NOMO-1 treated with dmso at 0.1 percent for 144 hours (cell line): ENCODE data around the gene SYNJ2.

Experiments used
- DNase-seq: peaks from one replicate; lab custom pipeline; 2025; ENCODE audit not compliant: unreplicated experiment; lab: John Stamatoyannopoulos, UW

SYNJ2 gene

DNA sequence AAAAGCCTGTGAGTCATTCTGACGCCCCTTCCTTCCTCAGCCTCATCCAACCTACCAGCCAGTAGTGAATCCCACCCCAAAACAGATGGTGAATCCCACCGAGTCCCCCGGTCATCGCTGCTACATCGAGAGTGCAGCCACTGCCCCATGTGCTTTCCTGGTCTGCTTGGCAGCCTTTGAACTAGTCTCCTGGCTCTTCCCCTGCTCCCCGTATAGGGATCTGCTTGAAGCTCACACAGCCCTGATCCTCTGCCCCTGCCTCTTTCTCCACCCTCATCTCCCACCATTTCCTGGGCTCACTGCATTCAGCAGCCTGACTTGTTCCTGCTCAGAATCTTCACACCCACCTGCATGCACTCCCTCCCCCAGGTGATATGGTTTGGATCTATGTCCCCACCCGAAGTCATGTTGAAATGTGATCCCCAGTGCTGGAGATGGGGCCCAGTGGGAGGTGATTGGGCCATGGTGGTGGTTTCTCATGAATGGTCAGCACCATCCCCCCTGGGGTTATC, 14.6 kb downstream of the SYNJ2 start:
- no peak for DNase-seq

DNA sequence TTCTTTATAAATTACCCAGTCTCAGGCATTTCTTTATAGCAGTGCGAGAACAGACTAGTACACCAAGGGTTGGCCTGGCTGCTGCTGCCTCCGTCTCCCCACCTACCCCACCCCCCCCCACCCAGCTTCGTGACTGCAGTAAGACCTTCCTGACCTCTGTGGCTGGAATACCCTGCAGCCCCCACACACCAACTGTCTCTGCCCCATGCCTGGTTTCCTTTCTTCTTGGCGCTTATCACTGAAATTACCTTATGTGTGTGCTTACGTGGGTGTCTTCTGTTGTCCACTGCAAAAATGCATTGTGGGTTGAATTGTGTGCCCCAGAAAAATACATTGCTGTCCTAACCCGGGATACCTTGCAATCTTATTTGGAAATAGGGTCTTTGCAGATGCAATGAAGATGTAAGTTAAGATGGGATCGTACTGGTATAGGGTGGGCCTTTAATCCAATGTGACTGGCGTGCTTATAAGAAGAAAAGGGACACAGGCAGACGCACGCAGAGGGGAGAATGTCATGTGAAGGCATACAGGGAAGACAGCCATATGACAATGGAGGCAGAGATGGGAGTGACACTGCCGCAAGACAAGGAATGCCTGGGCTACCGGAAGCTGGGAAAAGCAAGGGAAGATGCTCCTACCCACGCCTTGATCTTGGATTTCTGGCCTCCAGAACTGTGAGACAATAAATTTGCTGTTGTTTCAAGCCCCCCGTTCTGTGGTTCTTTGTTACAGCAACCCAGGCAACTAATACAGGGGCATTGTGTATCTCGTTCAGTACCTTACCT, 15.4 kb downstream of the SYNJ2 start:
- no peak for DNase-seq

DNA sequence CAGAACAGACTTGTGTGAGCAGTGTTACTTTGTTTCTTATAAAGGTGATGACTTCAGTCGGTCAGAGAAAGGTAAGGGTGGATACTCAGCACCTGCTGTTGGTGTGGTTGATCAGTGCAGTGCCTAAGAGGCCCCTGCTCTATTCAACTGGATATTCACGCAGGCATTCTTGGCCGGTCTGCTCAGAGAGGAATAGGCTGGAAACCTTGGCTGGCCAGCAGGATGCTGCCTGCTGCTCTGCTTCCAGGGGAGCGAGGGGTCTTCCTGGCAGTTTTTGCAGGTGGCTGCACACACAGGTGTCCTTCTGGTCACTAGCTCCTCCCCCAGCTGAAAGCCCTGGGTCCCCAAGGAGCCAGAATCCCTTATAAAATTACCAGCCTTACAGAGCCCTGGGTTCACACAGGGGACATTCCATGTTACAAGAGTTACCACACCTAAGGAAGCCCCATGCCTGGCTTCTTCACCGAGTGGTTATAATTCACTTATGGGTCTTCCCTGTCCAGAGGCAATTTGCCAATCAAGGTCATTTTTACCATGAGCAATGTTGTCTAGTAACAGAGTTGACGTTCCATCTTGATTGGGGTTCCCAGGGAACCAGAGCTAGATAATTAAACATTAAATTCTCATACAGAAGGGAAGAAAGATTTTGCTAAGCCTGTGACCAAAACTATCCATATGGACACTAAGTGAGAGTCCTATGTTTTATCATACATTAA, 16.4 kb downstream of the SYNJ2 start:
- no peak for DNase-seq

DNA sequence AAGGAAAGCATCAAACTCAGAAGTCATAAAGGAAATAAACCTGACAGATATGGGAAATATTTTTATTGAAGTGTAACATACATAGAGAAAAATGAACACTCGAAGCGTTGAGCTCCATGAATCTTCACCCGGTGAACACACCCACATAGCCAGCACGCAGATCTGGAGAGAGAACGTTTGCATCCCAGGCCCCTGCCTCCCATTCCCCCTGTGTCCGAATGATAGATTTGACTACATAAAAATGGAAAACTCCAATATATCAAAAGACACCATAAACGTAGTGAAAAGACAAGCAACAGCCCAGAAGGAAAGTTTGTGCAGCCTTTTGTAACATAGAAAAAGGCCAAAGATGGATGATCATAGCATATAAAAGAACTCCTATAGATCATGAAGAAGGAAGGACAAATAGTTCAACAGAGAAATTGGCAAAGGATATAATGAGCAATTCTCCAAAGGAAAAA, 17.1 kb downstream of the SYNJ2 start:
- no peak for DNase-seq

DNA sequence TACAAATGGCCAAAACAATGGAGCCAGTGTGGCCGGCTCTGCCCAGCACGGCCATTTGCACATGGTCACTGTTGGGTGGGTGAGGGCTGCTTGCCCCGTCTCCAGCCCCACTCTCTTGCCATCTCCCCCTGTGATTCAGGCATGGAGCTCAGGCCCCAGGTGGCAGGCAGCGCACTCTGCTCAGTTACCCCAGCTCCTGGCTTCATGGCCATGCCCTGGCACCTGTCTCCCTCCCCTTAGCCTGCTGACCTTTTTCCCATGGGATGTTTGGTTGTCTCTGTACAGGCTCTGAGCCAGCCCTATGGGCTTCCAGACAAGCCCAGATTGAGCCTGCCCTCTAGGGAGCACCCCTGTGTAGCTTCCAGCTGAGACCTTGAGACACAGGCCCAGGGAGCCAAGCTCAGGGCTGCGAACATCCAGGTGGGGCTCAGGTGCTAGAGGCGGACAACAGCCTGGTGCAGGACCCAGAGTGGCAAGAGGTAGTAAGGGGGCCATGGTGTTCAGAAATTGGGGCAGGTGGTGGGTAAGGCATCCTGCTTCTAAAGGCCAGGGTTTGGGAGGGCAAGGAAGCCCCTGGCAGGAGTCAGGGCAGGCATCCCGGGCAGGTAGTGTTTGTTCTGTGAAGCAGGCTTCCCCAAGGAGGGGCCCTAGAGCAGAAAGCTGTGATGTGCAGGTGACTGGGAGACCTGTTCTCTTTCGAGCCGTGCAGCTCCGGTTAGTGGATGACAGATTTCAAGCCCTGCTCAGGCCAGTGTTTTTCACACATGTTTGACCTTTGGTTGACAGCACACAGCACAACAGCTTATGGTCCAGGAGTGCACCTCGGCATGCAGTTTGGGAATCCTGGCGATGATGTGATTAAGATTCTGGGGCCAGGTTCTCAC, 17.7 kb downstream of the SYNJ2 start:
- DNase-seq: no peak

DNA sequence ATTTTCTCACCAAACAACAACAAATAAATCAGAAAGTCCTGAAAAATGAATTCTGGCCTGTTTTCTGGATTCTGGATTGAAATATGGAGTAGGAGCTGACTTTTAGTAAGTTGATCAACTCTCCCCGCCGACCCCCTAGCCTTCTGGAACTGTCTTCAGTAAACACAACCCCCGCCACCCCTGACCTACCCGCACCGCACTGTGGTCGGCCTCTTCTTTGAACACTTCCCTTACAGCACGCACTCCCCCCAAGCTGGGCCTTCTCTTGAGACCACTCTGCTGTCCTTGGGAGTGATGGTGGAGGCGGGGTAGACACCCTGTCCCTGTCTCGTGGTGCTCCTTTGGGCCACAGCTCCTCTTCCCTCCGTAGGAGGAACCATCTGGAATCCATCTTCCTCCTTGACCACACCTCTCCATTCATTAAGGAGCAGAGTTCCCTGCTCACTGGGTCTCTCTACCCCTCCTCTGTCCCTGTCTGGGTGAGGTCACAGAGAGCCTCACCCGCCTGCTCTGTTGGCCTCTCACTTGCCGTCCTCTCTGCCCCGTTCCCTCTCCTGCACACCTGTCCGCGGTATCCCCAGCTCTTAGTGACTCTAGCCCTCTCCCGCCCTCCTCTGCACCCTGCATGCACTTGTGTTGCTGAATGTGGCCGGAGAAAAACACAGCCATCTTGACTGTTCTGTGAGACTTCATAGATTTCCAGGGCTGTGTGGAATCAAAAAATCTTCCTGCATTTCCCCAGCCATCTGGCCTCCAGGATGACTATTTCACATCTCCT, 19.1 kb downstream of the SYNJ2 start:
- no peak for DNase-seq

DNA sequence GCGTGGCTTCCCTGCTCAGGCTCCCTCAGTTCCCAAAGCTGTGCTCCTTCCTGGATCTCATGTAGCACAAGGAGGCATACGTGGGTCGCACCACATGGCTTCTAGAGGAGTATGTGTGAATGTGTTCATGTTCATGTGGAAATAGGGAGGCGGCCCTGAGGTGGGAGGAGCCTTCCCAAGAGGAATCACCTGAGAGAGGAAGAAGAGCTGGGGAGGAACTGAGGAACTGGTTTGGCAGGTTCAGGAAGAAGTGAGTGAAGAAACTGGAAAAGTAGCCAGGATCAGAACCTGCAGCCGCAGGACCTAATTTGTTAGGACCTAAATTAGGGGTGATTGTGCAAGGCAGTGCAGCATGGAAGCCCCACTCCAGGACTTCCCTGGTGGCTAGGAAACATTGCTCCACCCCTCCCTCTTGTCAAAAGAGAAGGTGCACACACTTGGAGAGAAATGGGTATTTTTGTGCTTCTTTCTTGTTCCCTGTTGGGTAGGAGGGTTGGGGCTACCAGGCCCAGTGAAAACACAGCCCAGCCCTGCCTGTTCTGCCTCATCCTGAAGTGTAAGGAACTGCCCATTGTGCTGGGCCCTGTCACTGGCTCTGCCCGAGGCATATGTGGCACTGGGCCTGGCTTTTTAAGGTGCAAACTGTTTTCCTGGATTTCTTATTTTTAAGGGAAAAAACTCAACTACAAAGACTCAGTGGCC, 20.7 kb downstream of the SYNJ2 start:
- no peak for DNase-seq

DNA sequence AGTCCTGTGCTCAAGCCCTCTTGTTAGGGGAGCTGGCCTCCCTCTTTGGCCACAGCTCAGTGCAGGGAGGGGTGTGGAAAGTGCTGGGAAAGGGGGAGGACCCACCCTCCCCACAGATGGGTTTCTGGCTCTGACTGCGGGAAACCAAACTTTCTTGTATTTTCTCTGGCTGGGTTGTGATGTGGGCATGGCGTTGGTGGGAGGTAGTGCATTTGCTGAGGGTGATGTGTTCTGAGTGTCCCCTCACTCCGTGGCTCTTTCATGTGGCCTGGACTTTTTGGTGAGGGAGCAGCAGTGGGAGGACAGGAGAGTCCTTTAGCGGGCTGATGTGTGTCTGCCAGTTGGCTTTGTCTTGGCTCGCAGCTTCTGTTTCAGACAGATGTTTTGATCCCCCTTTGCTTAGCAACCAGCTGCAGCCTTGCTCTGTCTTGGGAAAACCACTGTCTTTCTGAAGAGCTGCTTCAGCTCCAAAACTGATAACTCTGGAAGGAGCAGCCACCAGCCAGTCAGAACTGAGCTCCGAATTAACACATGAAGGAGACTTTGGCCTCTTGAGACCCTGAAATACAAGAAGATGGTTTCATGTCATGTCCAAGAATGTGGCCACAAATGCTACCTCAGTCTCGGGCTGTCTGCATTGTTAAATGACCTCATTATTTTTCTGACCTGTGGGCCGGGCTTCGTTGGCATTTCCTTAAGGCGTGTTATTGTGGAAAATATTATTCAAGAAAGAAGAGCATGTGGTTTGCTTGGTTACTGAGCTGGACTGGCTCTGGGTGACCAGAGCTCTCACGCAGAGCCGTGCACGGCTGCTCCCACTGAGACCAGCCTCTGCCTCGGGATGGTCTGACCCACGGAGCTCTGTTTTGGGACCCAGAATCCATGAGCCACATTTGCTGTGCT, 21.5 kb downstream of the SYNJ2 start:
- DNase-seq: no peak

DNA sequence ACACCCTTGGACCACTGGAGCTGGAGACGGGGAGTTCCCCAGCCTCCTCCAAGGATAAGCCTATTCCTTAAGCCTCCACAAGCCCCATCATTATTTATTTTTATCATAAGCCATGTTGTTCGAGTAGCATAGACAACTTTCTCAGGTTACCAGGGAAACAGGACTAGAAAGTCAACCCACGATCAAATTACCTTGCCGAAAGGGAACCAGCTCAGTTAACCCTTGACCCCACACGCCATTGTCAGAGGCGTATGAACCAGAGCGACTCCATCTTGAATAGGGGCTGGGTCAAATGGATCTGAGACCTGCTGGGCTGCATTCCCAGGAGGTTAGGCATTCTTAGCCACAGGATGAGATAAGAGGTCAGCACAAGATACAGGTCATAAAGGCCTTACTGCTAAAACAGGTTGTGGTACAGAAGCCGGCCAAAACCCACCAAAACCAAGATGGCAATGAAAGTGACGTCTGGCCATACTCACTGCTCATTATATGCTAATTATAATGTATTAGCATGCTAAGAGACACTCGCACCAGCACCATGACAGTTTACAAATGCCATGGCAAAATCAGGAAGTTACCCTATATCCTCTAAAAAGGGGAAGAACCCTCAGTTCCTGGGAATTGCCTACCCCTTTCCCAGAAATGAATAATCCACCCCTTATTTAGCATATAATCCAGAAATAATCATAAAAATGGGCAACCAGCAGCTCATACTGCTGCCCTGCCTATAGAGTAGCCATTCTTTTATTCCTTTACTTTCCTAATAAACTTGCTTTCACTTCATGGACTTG, 22.4 kb downstream of the SYNJ2 start:
- DNase-seq: no peak

DNA sequence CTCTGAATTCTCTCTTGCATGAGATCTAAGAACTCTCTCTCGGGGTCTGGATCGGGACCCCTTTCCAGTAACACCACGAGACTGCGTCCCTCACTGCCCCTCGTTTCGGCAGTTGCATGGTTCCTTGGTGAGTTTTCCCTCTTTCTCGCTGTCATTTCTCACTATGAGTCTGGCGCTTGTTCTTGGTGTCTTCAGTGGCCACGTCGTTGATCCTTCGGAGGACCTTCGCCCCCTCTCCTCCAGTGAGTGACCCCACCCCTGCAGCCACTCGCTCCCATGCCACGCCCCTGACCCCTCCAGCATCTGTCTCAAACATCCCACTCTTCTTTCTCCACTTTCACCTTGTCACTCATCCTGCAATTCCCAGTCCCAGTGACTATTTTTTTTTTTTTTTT, 23.0 kb downstream of the SYNJ2 start:
- DNase-seq: no peak

DNA sequence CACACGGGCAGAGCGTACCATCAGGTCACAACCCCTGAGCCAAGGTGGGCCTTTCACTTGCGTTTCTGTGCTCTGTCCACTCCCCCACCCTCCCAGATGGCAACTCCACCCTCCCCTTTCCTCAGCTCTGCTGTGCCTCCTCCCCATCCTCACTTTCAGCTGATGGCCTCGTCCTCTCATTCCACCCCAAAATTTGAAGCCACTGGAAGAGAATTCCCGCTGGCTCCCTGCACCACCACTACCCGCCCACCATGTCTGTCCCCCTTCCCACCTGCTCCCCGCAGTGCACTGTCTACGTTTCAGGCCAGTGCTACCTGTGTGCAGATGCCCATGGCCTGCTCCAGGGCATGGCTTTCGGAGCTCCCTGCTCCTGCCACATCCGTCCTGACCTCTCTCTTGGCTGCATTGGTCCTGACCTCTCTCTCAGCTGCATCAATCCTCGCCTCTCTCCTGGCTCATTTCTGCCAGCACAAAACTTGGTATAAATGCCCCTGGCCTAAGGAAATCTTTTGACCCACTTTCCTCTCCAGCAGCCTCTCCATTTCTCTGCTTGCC, 24.0 kb downstream of the SYNJ2 start:
- DNase-seq: no peak

DNA sequence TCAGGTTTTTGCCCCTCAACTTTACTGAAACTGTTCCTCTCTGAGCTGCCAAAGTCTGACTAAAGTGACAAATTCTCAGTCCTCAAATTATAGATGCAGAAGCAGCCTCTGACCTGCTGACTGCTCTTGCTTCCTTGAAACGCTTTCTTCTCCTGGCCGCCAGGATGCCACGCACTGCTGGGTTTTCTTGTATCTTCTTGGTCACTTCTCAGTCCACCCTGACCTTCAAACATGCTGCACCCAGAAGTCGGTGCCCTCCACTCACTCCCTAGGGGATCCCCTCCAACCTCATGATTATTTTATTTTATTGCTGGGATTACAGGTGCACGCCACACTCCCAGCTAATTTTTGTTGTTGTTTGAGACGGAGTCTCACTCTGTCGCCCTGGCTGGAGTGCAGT, 24.7 kb downstream of the SYNJ2 start:
- no peak for DNase-seq

DNA sequence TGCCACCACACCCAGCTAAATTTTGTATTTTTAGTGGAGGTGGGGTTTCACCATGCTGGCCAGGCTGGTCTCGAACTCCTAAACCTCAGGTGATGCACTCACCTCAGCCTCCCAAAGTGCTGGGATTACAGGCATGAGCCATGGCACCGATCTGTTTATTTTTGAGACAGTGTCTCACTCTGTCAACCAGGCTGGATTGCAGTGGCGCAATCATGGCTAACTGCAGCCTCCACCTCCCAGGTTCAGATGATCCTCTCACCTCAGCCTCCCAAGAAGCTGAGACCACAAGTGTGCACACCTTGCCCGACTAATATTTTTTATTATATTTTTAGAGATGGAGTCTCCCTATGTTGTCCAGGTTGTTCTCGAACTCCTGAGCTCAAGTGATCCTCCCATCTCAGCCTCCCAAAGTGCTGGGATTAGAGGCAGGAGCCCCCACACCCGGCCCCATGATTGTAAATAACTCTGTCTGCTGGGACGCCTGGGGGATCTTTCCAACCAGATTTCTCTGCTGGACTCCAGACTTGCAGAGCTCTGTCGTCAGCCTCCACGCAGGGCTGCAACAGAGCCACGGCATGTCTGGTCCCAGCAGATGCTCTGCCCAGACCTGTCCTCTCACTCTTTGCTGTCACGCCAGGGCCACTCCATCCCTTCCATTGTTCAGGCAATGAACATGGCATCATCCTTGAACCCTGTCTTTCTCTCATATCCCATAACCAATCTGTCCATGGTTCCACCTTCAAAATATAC, 25.3 kb downstream of the SYNJ2 start:
- no peak for DNase-seq

DNA sequence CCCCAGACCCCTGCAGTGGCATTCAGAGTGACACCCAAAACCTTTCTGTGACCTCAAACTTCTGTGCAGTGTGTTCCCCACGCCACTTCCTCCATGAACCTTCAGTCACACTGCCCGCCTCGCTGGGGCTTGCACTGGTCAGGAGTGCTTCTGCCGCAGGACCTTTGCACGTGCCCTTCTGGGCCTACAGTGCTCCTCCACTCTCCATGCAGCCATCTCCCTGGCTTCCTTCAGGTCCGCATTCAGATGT, 27.1 kb downstream of the SYNJ2 start:
- DNase-seq: no peak

DNA sequence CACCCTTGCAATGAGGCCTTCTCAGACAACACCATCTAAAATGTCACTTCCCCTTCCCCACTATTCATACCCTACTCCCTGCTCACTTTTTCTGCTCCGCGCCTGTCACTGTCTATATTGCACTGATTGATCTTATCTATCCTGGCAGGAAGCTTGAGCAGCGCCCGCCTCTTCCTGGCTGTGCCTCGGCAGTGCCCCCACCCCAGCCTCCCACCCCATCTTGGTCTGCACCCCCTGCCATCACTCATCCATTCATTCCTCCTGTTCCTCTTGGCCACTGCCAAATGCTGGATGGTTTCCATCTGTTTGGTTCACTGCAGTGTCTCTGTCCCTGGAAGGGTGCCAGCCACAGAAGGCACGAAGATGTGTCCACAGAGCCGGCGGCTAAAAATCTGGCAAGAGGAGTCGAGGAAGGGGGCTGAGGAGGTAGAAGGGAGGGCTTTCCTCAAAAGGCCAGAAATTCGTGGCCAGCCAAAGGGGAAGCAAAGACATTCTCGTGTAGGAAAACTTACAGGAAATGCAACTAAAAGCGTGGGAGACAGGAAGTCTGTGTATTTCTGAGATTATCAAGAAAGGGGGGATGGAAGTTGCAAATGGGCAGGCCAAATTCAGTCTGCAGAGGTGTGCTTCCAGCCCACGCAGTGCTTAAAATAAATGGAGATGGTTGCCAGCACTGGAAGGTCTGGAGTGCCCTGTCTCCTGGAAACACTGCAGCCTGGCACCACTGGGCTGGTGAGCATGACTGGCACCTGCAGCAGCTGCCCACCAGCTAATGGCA, 27.6 kb downstream of the SYNJ2 start:
- no peak for DNase-seq

DNA sequence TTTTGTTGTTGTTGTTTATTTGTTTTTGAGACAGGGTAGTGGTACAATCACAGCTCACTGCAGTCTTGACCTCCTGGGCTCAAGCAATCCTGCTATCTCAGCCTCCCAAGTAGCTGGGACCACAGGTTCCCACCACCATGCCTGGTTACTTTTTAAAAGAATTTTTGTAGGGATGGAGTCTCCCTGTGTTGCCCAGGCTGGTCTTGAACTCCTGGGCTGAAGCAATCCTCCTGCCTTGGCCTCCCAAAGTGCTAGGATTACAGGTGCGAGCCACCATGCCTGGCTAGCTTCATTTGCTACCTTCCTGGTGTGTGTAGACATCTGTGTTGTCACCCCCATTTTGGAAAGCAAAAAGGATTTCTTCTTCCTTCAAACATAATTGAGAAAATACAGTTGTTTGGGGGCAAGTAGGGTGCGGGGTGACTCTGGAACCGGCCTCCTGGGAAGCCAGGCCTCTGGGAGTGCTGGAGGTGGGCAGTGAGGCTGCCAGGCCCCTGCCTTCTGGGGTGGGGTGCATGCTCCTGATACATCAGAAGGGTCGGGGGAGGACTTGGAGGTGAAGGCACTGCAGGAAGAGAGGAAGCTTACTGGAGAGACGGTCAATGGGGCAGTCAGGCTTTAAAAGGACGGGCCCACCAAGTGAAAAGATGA, 28.4 kb downstream of the SYNJ2 start:
- DNase-seq: no peak
